ENCODE data around the gene TSPAN2. TPM values are rescaled to one million over a fixed set of nuclear protein-coding genes. Genes with fewer than 3 reads are reported as not detected.

The TSPAN2 gene
- total RNA-seq (2014; rRNA removed; shearing (Covaris generic)), result 11.8 and 15.0 TPM in 2 replicates
- polyA plus RNA-seq (2016; fragmentation: Nextera tagmentation; extraction: Ambion mirVana), result 9.4 and 11.2 TPM in 2 replicates
- long read RNA-seq, transcript TSPAN2-202 (8 exons, 3,177 nt), result major isoform, 17 of 30 reads
- long read RNA-seq, partial matches to known transcripts, result 2 of 30 reads
- long read RNA-seq, other reads (novel, unspliced or antisense), result 9 of 30 reads

GRCh38 chr1:115089420-115090185, at the start of gene TSPAN2:
Gene TSPAN2 (minus strand): TSS chr1:115089503. CDS start chr1:115089432, 71 bp downstream.
- ATAC-seq (peak; percentile 92), DNase-seq (ENCODE audit: low spot score) (peak; percentile 98)
- Mint-ChIP-seq H3K4me3 (peak within 1 kb of the TSS; percentile 90), H3K27ac (peak within 1 kb of the TSS; percentile 97), H3K9me3 (no peaks in the 10 kb centered on the region; the same call in 2 of the 3 replicates), H3K4me1 (peaks cover 33% of the 10 kb centered on the region), H3K27me3 (ENCODE audit: insufficient read depth, low read depth, poor library complexity) (peaks cover 13% of the 10 kb centered on the region), H3K36me3 (ENCODE audit: low read depth) (no peaks in the 10 kb centered on the region)
- H3K27me3 ChIP-seq (ENCODE audit: insufficient read depth), result no peaks in the 10 kb centered on the region
- H4K20me1 ChIP-seq (replicated peaks; ENCODE audit: insufficient read depth), result no peaks in the 10 kb centered on the region; the same call in 1 of the 2 replicates
- no peaks in the 10 kb centered on the region for H3F3A ChIP-seq (replicated peaks; ENCODE audit: low read depth)
- H3K79me2 ChIP-seq (replicated peaks; ENCODE audit: insufficient read depth), result peaks cover 7% of the 10 kb centered on the region; the same call in 1 of the 2 replicates
- peak within 1 kb of the TSS; percentile 91 for H3K27ac ChIP-seq (ENCODE audit: low read depth)
- peak within 1 kb of the TSS; percentile 94 for H3K4me2 ChIP-seq
- H3K4me1 ChIP-seq (ENCODE audit: insufficient read depth), result peaks cover 21% of the 10 kb centered on the region
- peak within 1 kb of the TSS; percentile 90 for H2AFZ ChIP-seq
- H3K4me3 ChIP-seq, result peak within 1 kb of the TSS; percentile 91
- H3K9me2 ChIP-seq (ENCODE audit: insufficient read depth), result no peaks in the 10 kb centered on the region
- H3K36me3 ChIP-seq (ENCODE audit: insufficient read depth), result no peaks in the 10 kb centered on the region
- TF ChIP-seq POLR2AphosphoS5 (IDR thresholded peaks at IDR 0.05; ENCODE audit: low read depth) (peak; percentile 73), REST (IDR thresholded peaks at IDR 0.05; ENCODE audit: unreplicated experiment) (no peak), ETS1 (IDR thresholded peaks at IDR 0.05) (no peak), ZNF114 (CRISPR knock-in tag; IDR thresholded peaks at IDR 0.05) (no peak), JUNB (IDR thresholded peaks at IDR 0.05; ENCODE audit: unreplicated experiment) (no peak), NANOG (IDR thresholded peaks at IDR 0.05; ENCODE audit: borderline replicate concordance) (no peak), CREB1 (CRISPR knock-in tag; IDR thresholded peaks at IDR 0.05; ENCODE audit: low read depth) (0 out of 2 replicates have a peak, but pooled peaks have one; percentile 11), CTCF (conservative IDR thresholded peaks at IDR 0.05; ENCODE audit: low read depth in 2 of 2) (peak; percentile 42 to 49)

Data from GM23338 (cell line).